Pancreas (tissue), 10 donors: ENCODE results near the gene CDC7. TPM values are rescaled to one million over a fixed set of nuclear protein-coding genes. Genes with fewer than 3 reads are reported as not detected.

Source experiments
- ATAC-seq, 4 donors: fragments of 200-7000 bp; cut with Tn5 transposase; one replicate each; pipeline versions ENCODE4 v1.8.0 to v1.9.1; 2020; ENCODE audit warnings: mild to moderate bottlenecking in 4 of 4, moderate library complexity in 4 of 4
- DNase-seq, 6 donors: peaks; one replicate each; pipeline ENCODE4 v3.0.0-alpha.2; 2020
- FAIRE-seq: peaks from 2 replicates; lab custom pipeline; 2012; peaks lifted over from hg19 to GRCh38; lab: Jason Lieb, UNC
- H3K27ac ChIP-seq, 4 donors: fragments of 200-600 bp; sonication (generic); 1 replicate in 3 of 4; 2 replicates in 1 of 4; pipeline versions ENCODE4 v1.5.0 to v1.8.0; 2020
- H3K27me3 ChIP-seq, 4 donors: fragments of 200-600 bp; one replicate each; pipeline ENCODE4 v1.8.0; 2021
- H3K36me3 ChIP-seq, 3 donors: fragments of 200-600 bp; sonication (generic) in 1 of 3; one replicate each; pipeline versions ENCODE4 v1.5.0 to v1.8.0; 2020 to 2021
- H3K4me1 ChIP-seq, 3 donors: fragments of 200-600 bp; one replicate each; pipeline ENCODE4 v1.8.0; 2021
- H3K4me3 ChIP-seq, 4 donors: fragments of 200-600 bp; sonication (generic) in 2 of 4; one replicate each; pipeline versions ENCODE4 v1.5.0 to v1.8.0; 2020 to 2021
- H3K9me3 ChIP-seq, 4 donors: fragments of 200-600 bp; one replicate each; pipeline ENCODE4 v1.8.0; 2021
- CTCF ChIP-seq, 4 donors: fragments of 200-600 bp; sonication (generic) in 3 of 4; IDR thresholded peaks; one replicate each; pipeline versions ENCODE4 v1.5.0 to v1.8.0; 2021; ENCODE audit warnings: antibody characterized with exemption in 4 of 4
- WGBS, 2 donors: extraction: QIAGEN DNeasy Blood & Tissue Kit; methylation state at CpG; one replicate each; pipeline ENCODE4 v1.1.7; 2013; 5-methylcytosine and 5-hydroxymethylcytosine counted together
- intact Hi-C, 3 donors: fragments of 100-400 bp; cut with DNase I; formaldehyde crosslinking; loops; one replicate each; pipeline versions ENCODE4 v1.11.1 to v1.14.2; 2022
- polyA plus RNA-seq, 2 donors: library from polyadenylated mRNA; stranded (reverse); fragments of 200-250 nt; gene quantifications; one replicate each; pipeline ENCODE4 v1.2.3, GENCODE V29; 2013
- total RNA-seq, 6 donors: library from RNA; stranded (reverse); fragmentation: NEBNext Ultra II Directional in 4 of 6; extraction: Animal tissue kit (Norgen Biotek cat#: 25700) in 4 of 6; gene quantifications; one replicate each; pipeline versions ENCODE4 v1.2.1 to v1.2.4, GENCODE V29; 2021 to 2023
- donor health status: healthy with polysubstance abuse.
- donor health status: DM: no; HTN: no; CAD: no; lungs with moderate emphysema.
- donor health status: DM: no; HTN: no; CAD: no.
- donor health status: control.
- donor health status: control.
- donor health status: Bipolar disorder and iron deficiency.
- donor health status: DM: yes; HTN: yes; CAD: no.
- donor health status: DM: no; HTN: no; CAD: no.
- donor health status: DM: no; HTN: no; CAD: no.
- donor health status: DM: yes; HTN: yes; CAD: no.

The CDC7 gene
- total and polyA plus RNA-seq, 8 donors, result 0.56 to 2.4 (median 0.92) TPM

DNA sequence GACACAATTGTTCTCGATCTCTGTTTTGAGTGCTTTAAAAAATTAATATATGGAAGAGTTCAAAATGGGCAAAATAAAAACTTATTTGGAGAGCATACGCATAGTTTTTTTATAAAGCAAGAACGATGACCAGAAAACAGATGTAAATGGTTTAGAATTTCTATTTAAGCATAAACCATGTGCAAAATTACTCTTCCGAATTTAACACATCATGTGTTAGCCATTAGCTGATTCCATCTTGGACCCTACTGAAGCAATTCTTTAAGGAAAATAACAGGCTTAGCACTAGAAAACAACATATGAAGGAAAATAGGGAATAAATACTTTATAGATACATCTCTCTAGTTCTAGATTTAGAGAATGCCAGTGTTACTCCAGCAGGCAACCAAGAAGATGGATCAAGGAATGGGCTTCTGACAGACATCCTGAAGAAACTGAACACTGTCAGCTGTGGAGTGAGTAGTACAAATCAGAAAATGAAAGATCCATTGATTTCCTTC, 26.7 kb downstream of the CDC7 start:
- no peak overlapping the region for H3K27ac ChIP-seq
- FAIRE-seq, result no peak

DNA sequence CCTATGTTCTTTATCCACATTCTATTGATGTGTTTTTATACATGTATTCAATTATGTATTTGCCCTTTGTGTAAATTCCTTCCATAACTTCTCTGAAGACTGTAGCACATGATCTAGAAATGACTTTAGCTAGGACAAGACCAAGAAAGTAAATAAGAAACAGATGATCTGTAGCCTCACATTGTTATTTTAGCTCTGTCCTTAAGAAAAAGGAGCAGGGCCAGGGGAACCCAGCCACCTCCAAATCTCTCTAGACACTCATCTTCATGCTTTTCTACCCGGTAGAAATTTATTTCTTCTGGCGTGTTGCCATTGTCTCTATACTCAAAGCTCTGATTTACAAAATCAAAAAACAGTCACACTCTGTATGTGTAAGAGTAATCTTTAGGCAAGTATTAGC, 27.1 kb downstream of the CDC7 start:
- ATAC-seq (no peak), DNase-seq (no peak), FAIRE-seq (no peak)
- Histone ChIP-seq H3K36me3 (no peaks in the 10 kb centered on the region), H3K4me1 (peaks cover 0 to 6% (median 0%) of the 10 kb centered on the region in 3 donors), H3K4me3 (no peak overlapping the region), H3K27ac (no peak overlapping the region), H3K27me3 (no peaks in the 10 kb centered on the region), H3K9me3 (no peaks in the 10 kb centered on the region)
- no peak for TF ChIP-seq CTCF (IDR thresholded peaks at IDR 0.05)
- intact Hi-C loops, result no loop called here
- WGBS, 2 donors, result 81 to 86% methylated on average over 2 of the region's 2 CpGs

More for the DNA sequence above, 26.7 kb downstream of the CDC7 start:
- Histone ChIP-seq H3K4me3 (no peak overlapping the region), H3K36me3 (no peaks in the 10 kb centered on the region), H3K27me3 (no peaks in the 10 kb centered on the region), H3K9me3 (no peaks in the 10 kb centered on the region), H3K4me1 (peaks cover 0 to 6% (median 0%) of the 10 kb centered on the region in 3 donors)
- 89 to 95% methylated on average over 4 of the region's 4 CpGs for WGBS, 2 donors
- DNase-seq (no peak), ATAC-seq (no peak)
- intact Hi-C loops, result no loop called here
- no peak for TF ChIP-seq CTCF (IDR thresholded peaks at IDR 0.05)

GRCh38 chr1:91529856-91530255, 29.2 kb downstream of the CDC7 start:
- no peaks in the 10 kb centered on the region for H3K4me1 ChIP-seq
- DNase-seq (no peak), ATAC-seq (no peak), FAIRE-seq (no peak)
- no peaks in the 10 kb centered on the region for H3K9me3 ChIP-seq
- no peaks in the 10 kb centered on the region for H3K27me3 ChIP-seq
- H3K27ac ChIP-seq, result no peak overlapping the region
- TF ChIP-seq CTCF (IDR thresholded peaks at IDR 0.05), result no peak
- intact Hi-C loops, result no loop called here
- WGBS, 2 donors, result 68 to 71% methylated on average over 3 of the region's 3 CpGs
- no peak overlapping the region for H3K4me3 ChIP-seq
- H3K36me3 ChIP-seq, result no peaks in the 10 kb centered on the region

GRCh38 chr1:91533361-91534024, 32.8 kb downstream of the CDC7 start:
- Histone ChIP-seq H3K4me3 (no peak overlapping the region), H3K36me3 (no peaks in the 10 kb centered on the region), H3K4me1 (no peaks in the 10 kb centered on the region), H3K27me3 (no peaks in the 10 kb centered on the region), H3K27ac (no peak overlapping the region), H3K9me3 (no peaks in the 10 kb centered on the region)
- intact Hi-C loops, result no loop called here
- TF ChIP-seq CTCF (IDR thresholded peaks at IDR 0.05), result no peak
- ATAC-seq (no peak), DNase-seq (no peak), FAIRE-seq (no peak)
- 84 to 89% methylated on average over 4 of the region's 4 CpGs for WGBS, 2 donors

GRCh38 chr1:91535441-91535840, 34.8 kb downstream of the CDC7 start:
- FAIRE-seq (no peak), ATAC-seq (no peak), DNase-seq (no peak)
- no peaks in the 10 kb centered on the region for H3K36me3 ChIP-seq
- intact Hi-C loops, result no loop called here
- H3K9me3 ChIP-seq, result no peaks in the 10 kb centered on the region
- WGBS, 2 donors, result 93 to 95% methylated on average over 28 to 34 of the region's 34 CpGs
- no peak overlapping the region for H3K27ac ChIP-seq
- no peaks in the 10 kb centered on the region for H3K27me3 ChIP-seq
- no peaks in the 10 kb centered on the region for H3K4me1 ChIP-seq
- no peak for TF ChIP-seq CTCF (IDR thresholded peaks at IDR 0.05)
- no peak overlapping the region for H3K4me3 ChIP-seq
